Occipital lobe (tissue), 1 donor: ENCODE results near the gene PNISR. TPM values are rescaled to one million over a fixed set of nuclear protein-coding genes. Genes with fewer than 3 reads are reported as not detected.

Experiments used
- total RNA-seq: library from RNA; depleted of rRNA; stranded (reverse); fragments of >200 nt; gene quantifications from one replicate; pipeline ENCODE4 v1.2.3, GENCODE V29; 2014

PNISR gene
- total RNA-seq, 1 donor from 2014 or later = 158 TPM

Other genes starting within 250 kb of the PNISR start
- 49.3 TPM for gene FAXC, start 75.6 kb downstream of the PNISR start, total RNA-seq
- gene COQ3, start 31.1 kb downstream of the PNISR start, total RNA-seq = 12.2 TPM
- 10.8 TPM for gene USP45, start 90.1 kb upstream of the PNISR start, total RNA-seq
- gene CCNC, start 143.4 kb upstream of the PNISR start, total RNA-seq = 111 TPM
- gene PRDM13, start 181.5 kb upstream of the PNISR start, total RNA-seq = not detected